Parathyroid adenoma (tissue), 2 donors: ENCODE results near the gene HTR3A.

Experiments used
- H2AFZ ChIP-seq: fragments of 300-600 bp; sonication (generic); one replicate; pipeline ENCODE4 v1.7.0; 2017; ENCODE audit warnings: antibody characterized with exemption, mild to moderate bottlenecking
- H3K27ac ChIP-seq: fragments of 300-600 bp; sonication (generic); one replicate; pipeline ENCODE4 v1.7.0; 2017
- H3K27me3 ChIP-seq: fragments of 300-600 bp; sonication (generic); one replicate; pipeline ENCODE4 v1.7.0; 2017; ENCODE audit warnings: low read length; ENCODE audit not compliant: control insufficient read depth, insufficient read depth
- H3K36me3 ChIP-seq: fragments of 300-600 bp; sonication (generic); one replicate; pipeline ENCODE4 v1.7.0; 2017; ENCODE audit warnings: low read length; ENCODE audit not compliant: control insufficient read depth, insufficient read depth
- H3K4me1 ChIP-seq: fragments of 300-600 bp; sonication (generic); one replicate; pipeline ENCODE4 v1.7.0; 2017; ENCODE audit warnings: control low read depth
- H3K4me2 ChIP-seq: fragments of 300-600 bp; sonication (generic); one replicate; pipeline ENCODE4 v1.7.0; 2017; ENCODE audit warnings: low read length
- H3K4me3 ChIP-seq: fragments of 300-600 bp; sonication (generic); one replicate; pipeline ENCODE4 v1.7.0; 2017; ENCODE audit warnings: low read depth, low read length
- H3K79me2 ChIP-seq: fragments of 300-600 bp; sonication (generic); one replicate; pipeline ENCODE4 v1.7.0; 2017; ENCODE audit warnings: control low read depth
- H3K9ac ChIP-seq: fragments of 300-600 bp; sonication (generic); one replicate; pipeline ENCODE4 v1.7.0; 2017; ENCODE audit warnings: mild to moderate bottlenecking
- H3K9me3 ChIP-seq: fragments of 300-600 bp; sonication (generic); one replicate; pipeline ENCODE4 v1.7.0; 2017; ENCODE audit warnings: low read length; ENCODE audit not compliant: control insufficient read depth
- TF ChIP-seq, protein P1 (sequence below): fragments of 300-600 bp; sonication (generic); IDR thresholded peaks from one replicate; pipeline ENCODE4 v1.7.0; 2017; ENCODE audit warnings: antibody characterized with exemption, mild to moderate bottlenecking
- donor health status: primary hyperparathyroidism.

HTR3A gene

DNA sequence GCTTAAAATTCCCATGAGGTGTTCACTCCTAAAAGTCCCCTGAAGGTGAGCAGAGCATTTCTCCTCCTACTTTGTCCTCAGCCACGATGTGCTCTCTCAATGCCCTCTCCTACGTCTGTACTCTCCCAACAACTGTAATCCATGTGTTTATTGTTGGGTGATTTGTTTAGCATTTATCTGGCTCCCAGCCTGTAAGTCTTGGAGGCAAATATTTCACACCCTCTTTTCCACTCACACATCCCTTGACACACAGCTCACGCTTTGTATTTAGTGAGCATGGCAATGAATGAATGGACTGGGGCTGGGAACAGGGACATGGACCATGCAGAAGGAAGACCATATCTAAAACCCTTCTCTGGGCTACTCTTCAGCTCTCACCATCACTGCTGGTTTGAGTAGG, 22.6 kb downstream of the HTR3A start:
- TF ChIP-seq, protein P1, sequence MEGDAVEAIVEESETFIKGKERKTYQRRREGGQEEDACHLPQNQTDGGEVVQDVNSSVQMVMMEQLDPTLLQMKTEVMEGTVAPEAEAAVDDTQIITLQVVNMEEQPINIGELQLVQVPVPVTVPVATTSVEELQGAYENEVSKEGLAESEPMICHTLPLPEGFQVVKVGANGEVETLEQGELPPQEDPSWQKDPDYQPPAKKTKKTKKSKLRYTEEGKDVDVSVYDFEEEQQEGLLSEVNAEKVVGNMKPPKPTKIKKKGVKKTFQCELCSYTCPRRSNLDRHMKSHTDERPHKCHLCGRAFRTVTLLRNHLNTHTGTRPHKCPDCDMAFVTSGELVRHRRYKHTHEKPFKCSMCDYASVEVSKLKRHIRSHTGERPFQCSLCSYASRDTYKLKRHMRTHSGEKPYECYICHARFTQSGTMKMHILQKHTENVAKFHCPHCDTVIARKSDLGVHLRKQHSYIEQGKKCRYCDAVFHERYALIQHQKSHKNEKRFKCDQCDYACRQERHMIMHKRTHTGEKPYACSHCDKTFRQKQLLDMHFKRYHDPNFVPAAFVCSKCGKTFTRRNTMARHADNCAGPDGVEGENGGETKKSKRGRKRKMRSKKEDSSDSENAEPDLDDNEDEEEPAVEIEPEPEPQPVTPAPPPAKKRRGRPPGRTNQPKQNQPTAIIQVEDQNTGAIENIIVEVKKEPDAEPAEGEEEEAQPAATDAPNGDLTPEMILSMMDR, result no peak
- Histone ChIP-seq H3K9me3 (no peaks in the 10 kb centered on the region), H3K79me2 (no peaks in the 10 kb centered on the region), H2AFZ (no peak overlapping the region), H3K4me3 (no peak overlapping the region), H3K27ac (no peak overlapping the region), H3K36me3 (no peaks in the 10 kb centered on the region), H3K9ac (no peak overlapping the region), H3K4me1 (no peaks in the 10 kb centered on the region), H3K27me3 (no peaks in the 10 kb centered on the region), H3K4me2 (no peak overlapping the region)

DNA sequence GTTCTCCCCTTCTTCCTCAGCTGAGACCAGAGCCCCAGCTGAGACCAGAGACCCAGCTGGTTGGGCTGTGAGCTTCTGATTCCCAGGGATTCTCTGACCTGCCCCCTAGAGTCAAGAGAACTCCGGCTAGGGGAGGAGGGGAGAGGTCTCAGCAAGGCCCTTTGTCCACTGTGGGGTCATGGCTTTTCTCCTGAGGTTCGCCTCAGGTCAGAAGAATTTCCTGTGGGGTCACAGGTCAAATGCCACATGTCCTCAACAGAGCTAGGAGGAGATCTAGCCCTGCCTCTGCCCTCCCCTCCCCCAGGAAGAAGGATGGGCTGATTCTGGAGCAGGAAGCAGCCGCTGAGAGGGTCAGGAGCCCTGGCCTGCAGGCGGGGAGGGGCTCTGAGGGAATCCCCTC, 23.7 kb downstream of the HTR3A start:
- no peak overlapping the region for H3K27ac ChIP-seq
- no peaks in the 10 kb centered on the region for H3K79me2 ChIP-seq
- no peaks in the 10 kb centered on the region for H3K9me3 ChIP-seq
- no peaks in the 10 kb centered on the region for H3K27me3 ChIP-seq
- no peaks in the 10 kb centered on the region for H3K36me3 ChIP-seq
- no peaks in the 10 kb centered on the region for H3K4me1 ChIP-seq
- TF ChIP-seq, protein P1, result no peak
- H2AFZ ChIP-seq, result no peak overlapping the region
- no peak overlapping the region for H3K4me3 ChIP-seq
- no peak overlapping the region for H3K4me2 ChIP-seq
- no peak overlapping the region for H3K9ac ChIP-seq

DNA sequence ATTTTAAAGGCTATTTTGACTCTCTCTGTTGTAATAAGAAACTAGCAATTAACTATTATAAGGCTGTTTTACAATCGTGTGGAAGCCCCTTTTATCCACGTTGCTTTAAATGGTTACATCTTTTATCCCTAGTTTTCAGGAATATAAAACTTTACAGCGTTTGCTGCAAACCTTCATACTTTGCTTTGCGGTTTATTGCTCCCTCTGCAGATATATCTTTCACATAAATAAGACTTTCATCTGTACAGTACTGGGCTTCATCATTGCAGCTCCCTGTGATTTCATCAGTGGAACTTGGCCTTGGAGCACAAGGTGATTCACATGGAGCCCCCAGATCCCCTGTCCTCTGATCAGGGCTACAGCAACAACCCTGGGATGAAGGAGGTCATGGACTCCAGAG, 25.6 kb downstream of the HTR3A start:
- Histone ChIP-seq H3K27ac (no peak overlapping the region), H3K79me2 (no peaks in the 10 kb centered on the region), H3K9me3 (no peaks in the 10 kb centered on the region), H3K4me3 (no peak overlapping the region), H3K4me2 (no peak overlapping the region), H3K27me3 (no peaks in the 10 kb centered on the region), H3K9ac (no peak overlapping the region), H3K36me3 (no peaks in the 10 kb centered on the region), H3K4me1 (no peaks in the 10 kb centered on the region), H2AFZ (no peak overlapping the region)
- TF ChIP-seq, protein P1, result no peak

DNA sequence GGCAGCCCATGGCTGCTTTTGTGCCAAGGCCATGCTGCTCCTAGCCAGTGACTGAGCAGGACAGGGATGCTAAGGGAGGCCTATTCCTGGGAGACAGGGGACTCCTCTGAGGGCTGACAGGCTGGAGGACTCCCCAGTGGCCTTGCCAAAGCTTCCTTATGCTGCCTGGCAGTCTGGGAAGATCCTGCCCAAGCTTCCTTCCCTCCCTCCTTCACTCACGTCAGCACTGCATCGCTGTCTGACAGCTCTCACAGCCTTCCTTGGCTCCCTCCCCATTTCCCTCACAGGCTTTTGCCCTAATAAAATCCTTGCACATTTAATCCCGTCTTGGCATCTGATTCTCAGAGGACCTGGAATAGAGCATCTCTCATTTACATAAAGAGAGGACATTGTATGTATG, 26.5 kb downstream of the HTR3A start:
- Histone ChIP-seq H3K4me1 (no peaks in the 10 kb centered on the region), H3K27me3 (no peaks in the 10 kb centered on the region), H2AFZ (no peak overlapping the region), H3K36me3 (no peaks in the 10 kb centered on the region), H3K4me2 (no peak overlapping the region), H3K79me2 (no peaks in the 10 kb centered on the region), H3K9ac (no peak overlapping the region), H3K27ac (no peak overlapping the region), H3K9me3 (no peaks in the 10 kb centered on the region), H3K4me3 (no peak overlapping the region)
- TF ChIP-seq, protein P1, result no peak

DNA sequence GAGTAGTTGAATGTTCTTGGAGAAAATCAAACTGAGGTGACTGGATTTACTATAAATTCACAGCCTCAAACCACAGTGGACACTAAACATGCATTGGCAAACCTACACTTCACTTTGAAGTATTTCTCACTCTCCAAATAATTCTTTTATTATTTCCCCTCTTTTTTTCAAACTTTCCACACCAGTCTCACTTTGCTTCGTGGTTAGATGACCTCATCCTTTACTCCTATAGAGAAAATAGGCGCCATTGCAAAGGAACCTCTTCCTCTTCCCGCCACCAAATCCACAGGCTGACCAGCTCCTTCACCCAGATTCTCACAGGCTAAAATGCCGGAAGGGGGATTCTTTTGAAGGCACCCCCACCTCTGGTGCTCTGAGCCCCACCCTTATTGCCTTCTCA, 33.4 kb downstream of the HTR3A start:
- TF ChIP-seq, protein P1, result no peak
- H3K4me2 ChIP-seq, result no peak overlapping the region
- H3K4me3 ChIP-seq, result no peak overlapping the region
- no peak overlapping the region for H3K9ac ChIP-seq
- H3K36me3 ChIP-seq, result no peaks in the 10 kb centered on the region
- H3K9me3 ChIP-seq, result no peaks in the 10 kb centered on the region
- H3K27ac ChIP-seq, result no peak overlapping the region
- H2AFZ ChIP-seq, result no peak overlapping the region
- H3K4me1 ChIP-seq, result no peaks in the 10 kb centered on the region
- no peaks in the 10 kb centered on the region for H3K79me2 ChIP-seq
- H3K27me3 ChIP-seq, result no peaks in the 10 kb centered on the region
